ENCODE data around the gene ASB13. TPM values are rescaled to one million over a fixed set of nuclear protein-coding genes. Genes with fewer than 3 reads are reported as not detected.

ASB13 gene
- total and polyA plus RNA-seq, 2 of the 13 experiments (the other 11 are each of a cell fraction or from before 2014, with no cell fraction given) = 9.3 to 15.4 TPM

GRCh38 chr10:5633166-5633749 is 33.1 kb downstream of the ASB13 start:
- CTCF ChIA-PET (ENCODE audit: low intra/inter-chr PET ratio, low total read pairs) = no interaction called here
- Histone ChIP-seq H3K36me3 (replicated peaks in 1 of 2; ENCODE audit: control insufficient read depth in 1 of 2, insufficient read depth in 2 of 2, low read length in 2 of 2) (no peaks in the 10 kb centered on the region), H3K79me2 (ENCODE audit: insufficient read depth, low read length) (no peaks in the 10 kb centered on the region), H3K27me3 (ENCODE audit: control insufficient read depth in 1 of 2, insufficient read depth in 2 of 2, low read length in 2 of 2) (no peaks in the 10 kb centered on the region; a peak in 1 of 5 replicates), H3K9me3 (ENCODE audit: low read length) (no peaks in the 10 kb centered on the region), H3K27ac (ENCODE audit: extremely low read length, insufficient read depth, low read length) (no peak overlapping the region), H3K4me2 (ENCODE audit: low read depth, low read length) (no peak overlapping the region), H3K4me1 (ENCODE audit: insufficient read depth, low read length) (peaks cover 43% of the 10 kb centered on the region), H2AFZ (ENCODE audit: low read length) (no peak overlapping the region), H4K20me1 (ENCODE audit: insufficient read depth, low read length) (no peaks in the 10 kb centered on the region), H3K4me3 (replicated peaks in 1 of 3; ENCODE audit: insufficient read depth in 1 of 3, low read depth in 2 of 3, low read length in 3 of 3) (no peak overlapping the region), H3K9ac (ENCODE audit: insufficient read depth, low read depth, low read length) (no peak overlapping the region)
- no peak for ATAC-seq
- in situ Hi-C loops (cut with HindIII; ENCODE audit: extremely low pct_ligation_motif_present, low pct_unique_long_range_greater_than_20kb) = no loop called here
- no TSS peak for BruUV-seq (replicated peaks)
- no peak for TF ChIP-seq ESRRA (CRISPR knock-in tag; IDR thresholded peaks at IDR 0.05; ENCODE audit: low read depth)
- no peak for TF ChIP-seq ZNF350 (CRISPR knock-in tag; IDR thresholded peaks at IDR 0.05; ENCODE audit: borderline replicate concordance, low read depth)
- TF ChIP-seq, protein P1, sequence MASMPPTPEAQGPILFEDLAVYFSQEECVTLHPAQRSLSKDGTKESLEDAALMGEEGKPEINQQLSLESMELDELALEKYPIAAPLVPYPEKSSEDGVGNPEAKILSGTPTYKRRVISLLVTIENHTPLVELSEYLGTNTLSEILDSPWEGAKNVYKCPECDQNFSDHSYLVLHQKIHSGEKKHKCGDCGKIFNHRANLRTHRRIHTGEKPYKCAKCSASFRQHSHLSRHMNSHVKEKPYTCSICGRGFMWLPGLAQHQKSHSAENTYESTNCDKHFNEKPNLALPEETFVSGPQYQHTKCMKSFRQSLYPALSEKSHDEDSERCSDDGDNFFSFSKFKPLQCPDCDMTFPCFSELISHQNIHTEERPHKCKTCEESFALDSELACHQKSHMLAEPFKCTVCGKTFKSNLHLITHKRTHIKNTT (CRISPR knock-in tag; IDR thresholded peaks at IDR 0.05) = no peak
- TF ChIP-seq ZNF407 (CRISPR knock-in tag; IDR thresholded peaks at IDR 0.05; ENCODE audit: not compliant biosample characterization) = no peak
- no peak for TF ChIP-seq RBFOX2 (IDR thresholded peaks at IDR 0.05; ENCODE audit: low read depth, low read length)
- TF ChIP-seq XBP1 (CRISPR knock-in tag; IDR thresholded peaks at IDR 0.05) = no peak
- no peak for TF ChIP-seq HNRNPK (IDR thresholded peaks at IDR 0.05; ENCODE audit: low read depth, low read length, poor library complexity, severe bottlenecking)
- no peak for TF ChIP-seq ZEB1 (IDR thresholded peaks at IDR 0.05; ENCODE audit: insufficient replicate concordance, low read depth)
- no peak for TF ChIP-seq SCMH1 (CRISPR knock-in tag; IDR thresholded peaks at IDR 0.05; ENCODE audit: borderline replicate concordance)
- TF ChIP-seq REPIN1 (CRISPR knock-in tag; IDR thresholded peaks at IDR 0.05; ENCODE audit: borderline replicate concordance, low read depth) = no peak
- no peak for TF ChIP-seq NPAS2 (CRISPR knock-in tag; IDR thresholded peaks at IDR 0.05; ENCODE audit: borderline replicate concordance)
- 53% methylated on average over 6 of the region's 6 CpGs for WGBS (ENCODE audit: low lambda C conversion rate)
- DNase-seq (ENCODE audit: low spot score) = no peak
- intact Hi-C loops (cut with micrococcal nuclease; ENCODE audit: unreplicated experiment) = loop anchor here (5.0 kb wide), 1 partner anchor 34 kb away; the partner anchor contains the start of gene ASB13
- POLR2A ChIA-PET = interaction anchor here (1.0 to 1.1 kb wide), 2 partner anchors 27 to 187 kb away, joined by 3 to 4 read pairs; no protein-coding TSS in a partner anchor
- FAIRE-seq = no peak
